Uterus (tissue), 4 donors: Measurements from ENCODE around the gene PLXNA4. TPM values are rescaled to one million over a fixed set of nuclear protein-coding genes. Genes with fewer than 3 reads are reported as not detected.

Experiments
- DNase-seq, 2 donors: peaks; one replicate each; pipeline ENCODE4 v3.0.0-alpha.2; 2019 to 2020
- H3K27ac ChIP-seq, 2 donors: fragments of 200-600 bp; sonication (generic); 1 replicate in 1 of 2; 2 replicates in 1 of 2; pipeline ENCODE4 v1.5.1; 2016 to 2018
- H3K27me3 ChIP-seq, 2 donors: fragments of 200-600 bp; sonication (generic); one replicate each; pipeline ENCODE4 v1.5.1; 2018 to 2019; ENCODE audit warnings: control low read depth in 1 of 2
- H3K36me3 ChIP-seq, 2 donors: fragments of 200-600 bp; sonication (generic); one replicate each; pipeline ENCODE4 v1.5.1; 2019; ENCODE audit warnings: control low read depth in 1 of 2
- H3K4me1 ChIP-seq, 2 donors: fragments of 200-600 bp; sonication (generic); one replicate each; pipeline ENCODE4 v1.5.1; 2018 to 2019; ENCODE audit warnings: control low read depth in 1 of 2
- H3K4me3 ChIP-seq, 2 donors: fragments of 200-600 bp; sonication (generic); 1 replicate in 1 of 2; 2 replicates in 1 of 2; pipeline ENCODE4 v1.5.1; 2018 to 2019; ENCODE audit warnings: mild to moderate bottlenecking in 1 of 2
- H3K9me3 ChIP-seq, 2 donors: fragments of 200-600 bp; sonication (generic); one replicate each; pipeline ENCODE4 v1.5.1; 2019; ENCODE audit warnings: control low read depth in 1 of 2
- CTCF ChIP-seq, 4 experiments: fragments of 200-600 bp in 2 of 4; fragments of 450-650 bp in 2 of 4; sonication (generic) in 2 of 4; IDR thresholded peaks; one replicate each; pipeline ENCODE4 v1.5.1; 2016 to 2019; ENCODE audit warnings: antibody characterized with exemption in 4 of 4, mild to moderate bottlenecking in 2 of 4, moderate library complexity in 1 of 4
- POLR2A ChIP-seq, 2 donors: fragments of 450-650 bp; IDR thresholded peaks; one replicate each; pipeline ENCODE4 v1.6.1; 2016; ENCODE audit warnings: antibody characterized with exemption in 2 of 2, mild to moderate bottlenecking in 1 of 2, moderate library complexity in 1 of 2
- intact Hi-C: fragments of 100-400 bp; cut with DNase I; formaldehyde crosslinking; loops from one replicate; pipeline ENCODE4 v1.15.1; 2023; ENCODE audit warnings: low total_unique reads
- total RNA-seq, 4 donors: library from RNA; depleted of rRNA in 3 of 4; stranded (reverse); fragments of >200 nt in 3 of 4; gene quantifications; one replicate each; pipeline versions ENCODE4 v1.1.0 to v1.2.4, GENCODE V29; 2014 to 2023
- donor health status: DM: yes; HTN: yes; CAD: no.

The PLXNA4 gene
- total RNA-seq, 4 donors from 2014 or later: 4.1 to 16.5 (median 7.7) TPM

- H3K4me3 ChIP-seq: no peak overlapping the region
- intact Hi-C loops: no loop called here
- DNase-seq: peak in 1 of 2 donors; percentile 6
- no peaks in the 10 kb centered on the region for H3K4me1 ChIP-seq
- TF ChIP-seq POLR2A (IDR thresholded peaks at IDR 0.05): no peak
- no peak for TF ChIP-seq CTCF (IDR thresholded peaks at IDR 0.05)
- H3K9me3 ChIP-seq: no peaks in the 10 kb centered on the region
- no peaks in the 10 kb centered on the region for H3K36me3 ChIP-seq
- no peak overlapping the region for H3K27ac ChIP-seq
- H3K27me3 ChIP-seq: no peaks in the 10 kb centered on the region
Measured at GRCh38 chr7:132112106-132112505, 464.2 kb downstream of the PLXNA4 start.

GRCh38 chr7:132110692-132111091, 465.6 kb downstream of the PLXNA4 start:
- no peaks in the 10 kb centered on the region for H3K27me3 ChIP-seq
- DNase-seq: no peak
- TF ChIP-seq POLR2A (IDR thresholded peaks at IDR 0.05) (no peak), CTCF (IDR thresholded peaks at IDR 0.05) (no peak)
- no peaks in the 10 kb centered on the region for H3K9me3 ChIP-seq
- no peaks in the 10 kb centered on the region for H3K36me3 ChIP-seq
- intact Hi-C loops: no loop called here
- H3K27ac ChIP-seq: no peak overlapping the region
- H3K4me1 ChIP-seq: no peaks in the 10 kb centered on the region
- H3K4me3 ChIP-seq: no peak overlapping the region

- TF ChIP-seq CTCF (IDR thresholded peaks at IDR 0.05) (no peak), POLR2A (IDR thresholded peaks at IDR 0.05) (no peak)
- intact Hi-C loops: no loop called here
- H3K4me3 ChIP-seq: no peak overlapping the region
- no peak for DNase-seq
- H3K9me3 ChIP-seq: no peaks in the 10 kb centered on the region
- no peak overlapping the region for H3K27ac ChIP-seq
- H3K27me3 ChIP-seq: no peaks in the 10 kb centered on the region
- H3K36me3 ChIP-seq: no peaks in the 10 kb centered on the region
- H3K4me1 ChIP-seq: no peaks in the 10 kb centered on the region
Measured at GRCh38 chr7:132109769-132110168, 466.5 kb downstream of the PLXNA4 start.

- no peak for DNase-seq
- Histone ChIP-seq H3K4me1 (no peaks in the 10 kb centered on the region), H3K36me3 (no peaks in the 10 kb centered on the region), H3K27ac (no peak overlapping the region), H3K9me3 (no peaks in the 10 kb centered on the region), H3K4me3 (no peak overlapping the region), H3K27me3 (no peaks in the 10 kb centered on the region)
- intact Hi-C loops: no loop called here
- TF ChIP-seq POLR2A (IDR thresholded peaks at IDR 0.05) (no peak), CTCF (IDR thresholded peaks at IDR 0.05) (no peak)
Measured at GRCh38 chr7:132108563-132108962, 467.7 kb downstream of the PLXNA4 start.

- Histone ChIP-seq H3K27me3 (no peaks in the 10 kb centered on the region), H3K36me3 (no peaks in the 10 kb centered on the region), H3K4me3 (no peak overlapping the region), H3K4me1 (no peaks in the 10 kb centered on the region), H3K9me3 (no peaks in the 10 kb centered on the region), H3K27ac (no peak overlapping the region)
- no peak for DNase-seq
- TF ChIP-seq POLR2A (IDR thresholded peaks at IDR 0.05) (no peak), CTCF (IDR thresholded peaks at IDR 0.05) (no peak)
- intact Hi-C loops: no loop called here
Measured at GRCh38 chr7:132106491-132106890, 469.8 kb downstream of the PLXNA4 start.
